Karpas-422 (cell line): ENCODE measurements around the gene MRPL23. TPM values are rescaled to one million over a fixed set of nuclear protein-coding genes. Genes with fewer than 3 reads are reported as not detected.

ENCODE experiments used
- DNase-seq: peaks from one replicate; pipeline ENCODE4 v3.0.0-alpha.2; 2015
- H2AFZ ChIP-seq: fragments of 200-600 bp; sonication (generic); 2 replicates; pipeline ENCODE4 v1.6.1; 2014; ENCODE audit warnings: antibody characterized with exemption, low read length, mixed read lengths
- H3K27ac ChIP-seq: fragments of 200-600 bp; sonication (generic); 2 replicates; pipeline ENCODE4 v1.5.1; 2014; ENCODE audit warnings: mild to moderate bottlenecking, low read length, moderate library complexity
- H3K27me3 ChIP-seq: fragments of 200-600 bp; sonication (generic); 2 replicates; pipeline ENCODE4 v1.6.1; 2014; ENCODE audit warnings: low read length, mixed read lengths
- H3K36me3 ChIP-seq: fragments of 200-600 bp; sonication (generic); 2 replicates; pipeline ENCODE4 v1.6.1; 2014; ENCODE audit warnings: low read length, mixed read lengths; ENCODE audit not compliant: insufficient read depth
- H3K4me1 ChIP-seq: fragments of 200-600 bp; sonication (generic); 2 replicates; pipeline ENCODE4 v1.6.1; 2014; ENCODE audit warnings: mild to moderate bottlenecking, low read length, mixed read lengths
- H3K4me2 ChIP-seq: fragments of 200-600 bp; sonication (generic); 2 replicates; pipeline ENCODE4 v1.6.1; 2014; ENCODE audit warnings: low read length, low read depth, mild to moderate bottlenecking; ENCODE audit not compliant: poor library complexity, severe bottlenecking
- H3K4me3 ChIP-seq: fragments of 200-600 bp; sonication (generic); 2 replicates; pipeline ENCODE4 v1.5.1; 2014; ENCODE audit warnings: mild to moderate bottlenecking, antibody characterized with exemption, low read length, mixed read lengths
- H3K79me2 ChIP-seq: fragments of 200-600 bp; sonication (generic); 2 replicates; pipeline ENCODE4 v1.6.1; 2014; ENCODE audit warnings: mild to moderate bottlenecking, low read length, mixed read lengths
- H3K9ac ChIP-seq: fragments of 200-600 bp; sonication (generic); 2 replicates; pipeline ENCODE4 v1.6.0; 2014; ENCODE audit warnings: low read length
- H3K9me2 ChIP-seq: fragments of 200-600 bp; sonication (generic), shearing (Covaris generic); replicated peaks from 2 replicates; pipeline ENCODE4 v1.6.0; 2014; ENCODE audit warnings: mild to moderate bottlenecking, low read length, moderate library complexity; ENCODE audit not compliant: insufficient read depth
- H3K9me3 ChIP-seq: fragments of 300-700, 200-600 bp; sonication (generic); 2 replicates; pipeline ENCODE4 v1.6.1; 2014; ENCODE audit warnings: low read length, mixed read lengths
- H4K20me1 ChIP-seq: fragments of 200-600 bp; sonication (generic); 2 replicates; pipeline ENCODE4 v1.6.1; 2014; ENCODE audit warnings: mild to moderate bottlenecking, antibody characterized with exemption, low read length, low read depth; ENCODE audit not compliant: insufficient read depth
- total RNA-seq: library from RNA; depleted of rRNA; stranded (reverse); fragments of >200 nt; shearing (Covaris generic); gene quantifications from 2 replicates; pipeline ENCODE4 v1.2.3, GENCODE V29; 2014; ENCODE audit warnings: low replicate concordance

The MRPL23 gene
- total RNA-seq, 1 experiment from 2014 or later, result 76.2 TPM

GRCh38 chr11:1969035-1969434, 21.9 kb downstream of the MRPL23 start:
- H3K9me3 ChIP-seq, result no peaks in the 10 kb centered on the region
- no peak for DNase-seq
- no peak overlapping the region for H3K9ac ChIP-seq
- H3K4me3 ChIP-seq, result no peak overlapping the region
- H3K4me1 ChIP-seq, result no peaks in the 10 kb centered on the region
- H3K4me2 ChIP-seq, result no peak overlapping the region
- H3K36me3 ChIP-seq, result no peaks in the 10 kb centered on the region
- no peaks in the 10 kb centered on the region for H3K79me2 ChIP-seq
- H4K20me1 ChIP-seq, result no peaks in the 10 kb centered on the region
- no peaks in the 10 kb centered on the region for H3K27me3 ChIP-seq
- H3K9me2 ChIP-seq, result no peaks in the 10 kb centered on the region
- H2AFZ ChIP-seq, result no peak overlapping the region
- no peak overlapping the region for H3K27ac ChIP-seq

- Histone ChIP-seq H2AFZ (no peak overlapping the region), H3K4me3 (no peak overlapping the region), H3K9me3 (no peaks in the 10 kb centered on the region), H4K20me1 (no peaks in the 10 kb centered on the region), H3K9me2 (no peaks in the 10 kb centered on the region), H3K4me2 (no peak overlapping the region), H3K4me1 (no peaks in the 10 kb centered on the region), H3K36me3 (no peaks in the 10 kb centered on the region), H3K79me2 (no peaks in the 10 kb centered on the region), H3K27ac (no peak overlapping the region), H3K9ac (no peak overlapping the region), H3K27me3 (no peaks in the 10 kb centered on the region)
- DNase-seq, result no peak
Observed at GRCh38 chr11:1969776-1970175, 22.6 kb downstream of the MRPL23 start.

- Histone ChIP-seq H3K79me2 (no peaks in the 10 kb centered on the region), H3K4me1 (no peaks in the 10 kb centered on the region)
Observed at GRCh38 chr11:1970956-1971355, 23.8 kb downstream of the MRPL23 start.

GRCh38 chr11:1975185-1975584, 28.1 kb downstream of the MRPL23 start:
- H4K20me1 ChIP-seq, result no peaks in the 10 kb centered on the region
- no peaks in the 10 kb centered on the region for H3K27me3 ChIP-seq
- H3K4me1 ChIP-seq, result no peaks in the 10 kb centered on the region
- H3K9me2 ChIP-seq, result no peaks in the 10 kb centered on the region
- no peak overlapping the region for H3K27ac ChIP-seq
- H2AFZ ChIP-seq, result no peak overlapping the region
- H3K36me3 ChIP-seq, result no peaks in the 10 kb centered on the region
- no peaks in the 10 kb centered on the region for H3K9me3 ChIP-seq
- H3K9ac ChIP-seq, result no peak overlapping the region
- no peak overlapping the region for H3K4me3 ChIP-seq
- no peak for DNase-seq
- H3K4me2 ChIP-seq, result no peak overlapping the region
- H3K79me2 ChIP-seq, result no peaks in the 10 kb centered on the region

More at GRCh38 chr11:1970956-1971355, 23.8 kb downstream of the MRPL23 start:
- peak; percentile 11 for DNase-seq
- no peak overlapping the region for H3K27ac ChIP-seq
- H3K36me3 ChIP-seq, result no peaks in the 10 kb centered on the region
- H3K9me2 ChIP-seq, result no peaks in the 10 kb centered on the region
- H3K4me3 ChIP-seq, result no peak overlapping the region
- no peak overlapping the region for H3K4me2 ChIP-seq
- no peaks in the 10 kb centered on the region for H3K27me3 ChIP-seq
- H3K9ac ChIP-seq, result no peak overlapping the region
- H4K20me1 ChIP-seq, result no peaks in the 10 kb centered on the region
- H3K9me3 ChIP-seq, result no peaks in the 10 kb centered on the region
- no peak overlapping the region for H2AFZ ChIP-seq

DNA sequence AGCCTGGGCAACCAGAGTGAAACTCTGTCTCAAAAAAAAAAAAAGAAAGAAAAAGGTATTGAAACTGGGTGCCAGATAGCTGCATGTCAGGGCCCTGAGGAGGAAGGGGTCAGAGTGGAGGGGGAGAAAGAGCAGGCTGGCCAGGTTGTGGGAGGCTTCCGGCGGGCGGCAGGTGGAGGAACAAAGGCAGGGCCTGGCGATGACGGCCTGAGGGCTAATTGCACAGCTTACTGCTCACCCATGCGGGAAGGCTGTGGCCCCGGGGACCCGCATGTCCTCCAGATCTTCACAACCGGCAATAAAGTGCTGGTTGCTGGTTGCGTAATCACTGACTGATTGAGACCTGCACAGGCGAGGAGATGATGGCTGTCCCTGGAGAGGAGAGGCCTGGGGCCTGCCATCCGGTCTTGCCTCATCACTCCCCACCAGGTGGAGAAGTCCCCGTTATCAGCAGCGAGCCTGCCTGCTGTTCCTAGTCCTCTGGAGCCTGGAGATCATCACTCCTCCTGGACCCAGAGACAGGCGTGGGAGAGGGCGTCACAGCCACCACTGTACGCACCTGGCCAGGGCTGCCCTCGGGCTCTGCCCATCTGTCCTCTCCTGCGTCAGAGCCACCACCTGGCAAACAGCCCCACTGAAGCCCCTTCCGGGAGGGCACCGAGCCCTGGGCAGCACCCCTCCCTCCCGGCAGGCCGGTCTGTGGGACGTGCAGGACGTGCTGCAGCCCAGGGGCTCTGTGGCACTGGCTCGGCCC, 31.8 kb downstream of the MRPL23 start:
- no peak overlapping the region for H3K4me2 ChIP-seq
- no peak overlapping the region for H3K4me3 ChIP-seq
- no peaks in the 10 kb centered on the region for H3K79me2 ChIP-seq
- no peaks in the 10 kb centered on the region for H4K20me1 ChIP-seq
- H3K9me3 ChIP-seq, result no peaks in the 10 kb centered on the region
- H2AFZ ChIP-seq, result no peak overlapping the region
- no peaks in the 10 kb centered on the region for H3K27me3 ChIP-seq
- no peaks in the 10 kb centered on the region for H3K4me1 ChIP-seq
- no peaks in the 10 kb centered on the region for H3K9me2 ChIP-seq
- H3K27ac ChIP-seq, result no peak overlapping the region
- H3K9ac ChIP-seq, result no peak overlapping the region
- DNase-seq, result no peak
- H3K36me3 ChIP-seq, result no peaks in the 10 kb centered on the region

DNA sequence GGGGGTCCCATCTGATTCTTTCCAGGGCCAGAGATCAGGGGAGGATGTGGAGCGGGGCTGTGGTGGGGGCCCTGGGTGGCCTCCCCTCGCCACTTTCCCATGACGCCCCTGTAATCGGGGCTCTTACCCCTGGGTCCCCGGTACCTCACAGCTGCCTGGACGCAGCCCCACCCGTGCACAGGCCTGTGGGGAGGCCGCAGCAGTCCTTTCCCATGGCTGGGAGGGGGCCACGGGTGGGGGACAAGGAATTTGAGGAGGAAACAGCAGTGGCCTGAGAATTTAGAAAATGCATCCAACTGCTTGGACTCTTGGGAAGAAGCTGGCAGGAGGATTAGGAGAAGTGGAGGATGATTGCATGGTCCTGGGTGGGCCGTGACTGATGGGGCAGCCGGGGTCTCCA, 32.5 kb downstream of the MRPL23 start:
- no peaks in the 10 kb centered on the region for H3K27me3 ChIP-seq
- H2AFZ ChIP-seq, result no peak overlapping the region
- no peak overlapping the region for H3K4me3 ChIP-seq
- H3K9me2 ChIP-seq, result no peaks in the 10 kb centered on the region
- H3K4me1 ChIP-seq, result no peaks in the 10 kb centered on the region
- H3K27ac ChIP-seq, result no peak overlapping the region
- H3K9me3 ChIP-seq, result no peaks in the 10 kb centered on the region
- H3K36me3 ChIP-seq, result no peaks in the 10 kb centered on the region
- H3K79me2 ChIP-seq, result no peaks in the 10 kb centered on the region
- H3K9ac ChIP-seq, result no peak overlapping the region
- H4K20me1 ChIP-seq, result no peaks in the 10 kb centered on the region
- no peak overlapping the region for H3K4me2 ChIP-seq
- DNase-seq, result no peak

- Histone ChIP-seq H3K79me2 (no peaks in the 10 kb centered on the region), H3K9me2 (no peaks in the 10 kb centered on the region), H3K4me1 (no peaks in the 10 kb centered on the region), H3K4me3 (no peak overlapping the region), H3K27ac (no peak overlapping the region), H3K9ac (no peak overlapping the region), H4K20me1 (no peaks in the 10 kb centered on the region), H3K4me2 (no peak overlapping the region), H2AFZ (no peak overlapping the region), H3K27me3 (no peaks in the 10 kb centered on the region), H3K9me3 (no peaks in the 10 kb centered on the region), H3K36me3 (no peaks in the 10 kb centered on the region)
- no peak for DNase-seq
Observed at GRCh38 chr11:1982873-1983600, 35.9 kb downstream of the MRPL23 start.

DNA sequence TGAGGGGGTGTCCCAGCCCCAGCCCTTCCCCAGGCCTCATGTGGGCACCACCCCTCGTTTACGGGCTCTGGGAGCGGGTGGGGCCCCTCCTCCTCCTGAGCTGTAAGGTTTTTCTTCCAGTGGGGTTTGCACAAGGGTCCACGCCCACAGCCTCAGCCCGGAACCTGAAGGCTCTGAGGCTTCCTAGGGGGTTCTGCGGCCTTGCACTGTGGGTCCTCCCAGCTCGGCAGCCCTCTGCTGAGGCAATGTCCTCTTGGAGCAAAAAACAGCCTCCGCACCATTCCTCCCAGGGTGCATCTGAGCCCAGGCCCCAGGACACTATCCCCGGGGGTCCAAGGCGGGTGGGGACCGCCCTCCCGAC, 36.4 kb downstream of the MRPL23 start:
- Histone ChIP-seq H3K27me3 (no peaks in the 10 kb centered on the region), H3K9me2 (no peaks in the 10 kb centered on the region), H2AFZ (no peak overlapping the region), H3K4me1 (no peaks in the 10 kb centered on the region), H4K20me1 (no peaks in the 10 kb centered on the region), H3K9ac (no peak overlapping the region), H3K36me3 (no peaks in the 10 kb centered on the region), H3K4me2 (no peak overlapping the region), H3K9me3 (no peaks in the 10 kb centered on the region), H3K79me2 (no peaks in the 10 kb centered on the region), H3K27ac (no peak overlapping the region), H3K4me3 (no peak overlapping the region)
- peak; percentile 21 for DNase-seq
